Cardiac muscle cell (in vitro differentiated cells and primary cell): ENCODE results near the gene HSPBP1. TPM values are rescaled to one million over a fixed set of nuclear protein-coding genes. Genes with fewer than 3 reads are reported as not detected.

Experiments used
- DNase-seq, 2 donors: peaks; one replicate each; pipeline versions ENCODE4 v3.0.0 to v3.0.0-alpha.2; 2010 to 2017; ENCODE audit warnings: low read depth in 1 of 2, low spot score in 1 of 2
- H3K27ac ChIP-seq: fragments of 200-600 bp; sonication (generic); 2 replicates; pipeline ENCODE4 v1.5.1; 2016
- H3K27me3 ChIP-seq: fragments of 200-600 bp; sonication (generic); 2 replicates; pipeline ENCODE4 v1.6.0; 2016; ENCODE audit warnings: control low read depth
- H3K36me3 ChIP-seq: fragments of 200-600 bp; sonication (generic); 2 replicates; pipeline ENCODE4 v1.5.1; 2016; ENCODE audit warnings: control low read depth
- H3K4me1 ChIP-seq: fragments of 200-600 bp; sonication (generic); 2 replicates; pipeline ENCODE4 v1.8.1; 2017; ENCODE audit warnings: low read depth, mild to moderate bottlenecking, mixed run types
- H3K4me3 ChIP-seq: fragments of 200-600 bp; sonication (generic); 2 replicates; pipeline ENCODE4 v1.5.1; 2016; ENCODE audit warnings: mild to moderate bottlenecking
- H3K9me3 ChIP-seq: fragments of 200-600 bp; sonication (generic); 2 replicates; pipeline ENCODE4 v1.5.1; 2017; ENCODE audit warnings: low read depth, mild to moderate bottlenecking, control low read depth
- polyA plus RNA-seq: library from polyadenylated mRNA; unstranded; fragments of >200 nt; fragmentation: Nextera tagmentation; extraction: Ambion mirVana; gene quantifications from 2 replicates; pipeline ENCODE4 v1.2.1, GENCODE V29; 2016
- total RNA-seq: library from RNA; depleted of rRNA; stranded (reverse); fragments of >200 nt; gene quantifications from 2 replicates; pipeline ENCODE4 v1.2.3, GENCODE V29; 2016
- TF ChIP-seq, protein P1 (sequence below): IDR thresholded peaks from 2 replicates; pipeline ENCODE4 v1.5.1; 2012; ENCODE audit warnings: low read depth, mild to moderate bottlenecking, low read length

The HSPBP1 gene
- total and polyA plus RNA-seq, 2 experiments from 2014 or later: 47.2 to 123 TPM

- Histone ChIP-seq H3K9me3 (no peaks in the 10 kb centered on the region), H3K4me1 (no peaks in the 10 kb centered on the region), H3K27me3 (no peaks in the 10 kb centered on the region), H3K36me3 (peaks cover 37% of the 10 kb centered on the region), H3K27ac (no peak overlapping the region), H3K4me3 (no peak overlapping the region)
- DNase-seq: no peak
- TF ChIP-seq, protein P1, sequence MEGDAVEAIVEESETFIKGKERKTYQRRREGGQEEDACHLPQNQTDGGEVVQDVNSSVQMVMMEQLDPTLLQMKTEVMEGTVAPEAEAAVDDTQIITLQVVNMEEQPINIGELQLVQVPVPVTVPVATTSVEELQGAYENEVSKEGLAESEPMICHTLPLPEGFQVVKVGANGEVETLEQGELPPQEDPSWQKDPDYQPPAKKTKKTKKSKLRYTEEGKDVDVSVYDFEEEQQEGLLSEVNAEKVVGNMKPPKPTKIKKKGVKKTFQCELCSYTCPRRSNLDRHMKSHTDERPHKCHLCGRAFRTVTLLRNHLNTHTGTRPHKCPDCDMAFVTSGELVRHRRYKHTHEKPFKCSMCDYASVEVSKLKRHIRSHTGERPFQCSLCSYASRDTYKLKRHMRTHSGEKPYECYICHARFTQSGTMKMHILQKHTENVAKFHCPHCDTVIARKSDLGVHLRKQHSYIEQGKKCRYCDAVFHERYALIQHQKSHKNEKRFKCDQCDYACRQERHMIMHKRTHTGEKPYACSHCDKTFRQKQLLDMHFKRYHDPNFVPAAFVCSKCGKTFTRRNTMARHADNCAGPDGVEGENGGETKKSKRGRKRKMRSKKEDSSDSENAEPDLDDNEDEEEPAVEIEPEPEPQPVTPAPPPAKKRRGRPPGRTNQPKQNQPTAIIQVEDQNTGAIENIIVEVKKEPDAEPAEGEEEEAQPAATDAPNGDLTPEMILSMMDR: no peak
These were observed 25.1 kb upstream of the HSPBP1 start for GRCh38 chr19:55304980-55305379.

GRCh38 chr19:55304279-55304978, 24.5 kb upstream of the HSPBP1 start:
- peak; percentile 33 to 56 for DNase-seq

DNA sequence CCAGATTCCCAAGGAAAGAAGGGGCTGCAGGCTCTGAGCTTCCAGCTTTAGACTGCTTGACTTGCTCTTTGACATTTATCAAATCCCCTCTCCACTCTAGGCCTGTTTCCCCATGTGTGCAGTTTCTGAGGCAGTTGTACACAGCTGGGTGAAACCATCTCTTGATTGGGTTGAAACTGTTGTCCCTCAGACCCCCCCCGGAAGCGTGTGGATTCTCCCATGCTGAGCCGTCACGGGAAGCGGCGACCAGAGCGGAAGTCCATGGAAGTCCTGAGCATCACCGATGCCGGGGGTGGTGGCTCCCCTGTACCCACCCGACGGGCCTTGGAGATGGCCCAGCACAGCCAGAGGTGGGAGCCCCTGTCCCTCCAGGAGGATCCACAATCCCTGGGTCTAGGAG, 23.6 kb upstream of the HSPBP1 start:
- no peak for DNase-seq
- no peaks in the 10 kb centered on the region for H3K27me3 ChIP-seq
- H3K27ac ChIP-seq: no peak overlapping the region

More at GRCh38 chr19:55304279-55304978, 24.5 kb upstream of the HSPBP1 start:
- Histone ChIP-seq H3K4me1 (no peaks in the 10 kb centered on the region), H3K4me3 (no peak overlapping the region), H3K9me3 (no peaks in the 10 kb centered on the region), H3K27ac (no peak overlapping the region), H3K27me3 (no peaks in the 10 kb centered on the region), H3K36me3 (peaks cover 34% of the 10 kb centered on the region)
- TF ChIP-seq, protein P1: no peak

DNA sequence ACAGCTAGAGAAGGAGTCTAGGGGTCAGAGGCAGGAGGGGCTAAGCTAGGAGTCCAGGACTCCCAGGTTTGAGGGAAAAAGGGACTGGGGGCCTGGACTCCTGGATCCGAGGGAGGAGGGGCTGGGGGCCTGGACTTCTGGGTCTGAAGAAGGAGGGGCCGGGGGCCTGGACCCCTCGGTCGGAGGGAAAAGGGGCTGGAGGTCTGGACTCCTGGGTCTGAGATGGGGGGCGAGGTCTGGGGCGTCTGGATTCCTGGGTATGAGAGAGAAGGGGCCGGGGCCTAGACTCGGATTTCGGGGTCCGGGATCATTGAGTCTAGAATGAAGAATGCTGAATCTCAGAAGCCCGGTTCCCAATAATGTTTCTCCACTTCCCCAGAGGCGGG, 22.4 kb upstream of the HSPBP1 start:
- TF ChIP-seq, protein P1: no peak
- Histone ChIP-seq H3K27me3 (no peaks in the 10 kb centered on the region), H3K27ac (no peak overlapping the region), H3K4me1 (no peaks in the 10 kb centered on the region), H3K9me3 (no peaks in the 10 kb centered on the region), H3K36me3 (peaks cover 30% of the 10 kb centered on the region), H3K4me3 (no peak overlapping the region)
- DNase-seq: no peak

More for the DNA sequence above, 23.6 kb upstream of the HSPBP1 start:
- H3K36me3 ChIP-seq: peaks cover 34% of the 10 kb centered on the region
- TF ChIP-seq, protein P1: no peak
- no peak overlapping the region for H3K4me3 ChIP-seq
- H3K9me3 ChIP-seq: no peaks in the 10 kb centered on the region
- no peaks in the 10 kb centered on the region for H3K4me1 ChIP-seq

DNA sequence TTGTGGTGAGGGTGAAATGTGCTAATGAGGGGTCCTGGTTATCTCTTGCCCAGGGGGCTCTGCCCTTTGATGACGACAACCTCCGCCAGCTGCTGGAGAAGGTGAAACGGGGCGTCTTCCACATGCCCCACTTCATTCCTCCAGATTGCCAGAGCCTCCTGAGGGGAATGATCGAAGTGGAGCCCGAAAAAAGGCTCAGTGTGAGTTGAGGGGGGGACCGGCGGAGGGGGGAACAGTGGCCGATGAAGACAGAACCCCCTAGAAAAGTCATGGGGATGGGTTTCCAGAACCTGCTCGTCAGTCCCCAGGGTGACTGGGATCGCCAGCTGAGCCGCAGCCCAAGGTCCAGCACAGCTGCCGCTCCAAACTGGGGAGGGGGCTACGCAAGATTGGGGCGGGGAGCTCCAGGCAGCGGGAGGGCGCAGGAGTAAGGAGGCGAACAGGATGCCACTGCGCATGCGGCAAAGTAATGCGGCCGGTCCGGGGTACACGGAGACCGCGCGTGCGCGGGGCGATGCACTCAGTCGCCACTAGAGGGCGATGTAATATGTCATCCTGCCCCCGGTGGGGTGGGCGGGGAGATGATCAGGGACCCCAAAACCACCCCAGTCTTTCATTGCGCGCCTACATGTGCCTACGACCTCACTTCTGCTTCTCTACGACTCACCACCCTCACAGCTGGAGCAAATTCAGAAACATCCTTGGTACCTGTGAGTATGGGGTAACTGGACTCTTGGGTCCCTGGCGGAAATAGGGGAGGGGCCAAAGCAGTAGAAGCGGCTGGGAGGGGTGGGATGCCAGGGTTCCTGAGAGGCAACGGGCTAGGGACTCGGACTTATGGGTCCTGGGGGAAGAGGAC, 21.8 kb upstream of the HSPBP1 start:
- H3K4me3 ChIP-seq: no peak overlapping the region
- H3K36me3 ChIP-seq: peaks cover 26% of the 10 kb centered on the region
- TF ChIP-seq, protein P1: peak; percentile 81
- no peaks in the 10 kb centered on the region for H3K9me3 ChIP-seq
- peak; percentile 80 to 88 for DNase-seq
- H3K27me3 ChIP-seq: no peaks in the 10 kb centered on the region
- no peaks in the 10 kb centered on the region for H3K4me1 ChIP-seq
- H3K27ac ChIP-seq: no peak overlapping the region
